Coronary artery (tissue), 2 donors: ENCODE results near the gene TRIM58.

Experiments
- DNase-seq: peaks from one replicate; pipeline ENCODE4 v3.0.0-alpha.2; 2017; ENCODE audit warnings: low spot score
- H3K27ac ChIP-seq, 2 donors: fragments of 200-600 bp; sonication (generic); one replicate each; pipeline ENCODE4 v1.5.1; 2016 to 2019
- H3K4me3 ChIP-seq: fragments of 200-600 bp; sonication (generic); 2 replicates; pipeline ENCODE4 v1.5.1; 2016; ENCODE audit warnings: mild to moderate bottlenecking, moderate library complexity
- CTCF ChIP-seq: fragments of 200-600 bp; sonication (generic); IDR thresholded peaks from one replicate; pipeline ENCODE4 v1.5.1; 2019; ENCODE audit warnings: antibody characterized with exemption

TRIM58 gene

GRCh38 chr1:247849616-247850015 is 7.4 kb upstream of the TRIM58 start:
- DNase-seq = no peak
- Histone ChIP-seq H3K4me3 (no peak overlapping the region), H3K27ac (no peak overlapping the region)
- no peak for TF ChIP-seq CTCF

GRCh38 chr1:247854899-247855545 is 2.0 kb upstream of the TRIM58 start:
- H3K4me3 ChIP-seq = no peak overlapping the region
- H3K27ac ChIP-seq = no peak overlapping the region
- TF ChIP-seq CTCF = no peak
- DNase-seq = no peak

GRCh38 chr1:247855911-247856310 is 1.1 kb upstream of the TRIM58 start:
- TF ChIP-seq CTCF = no peak
- Histone ChIP-seq H3K4me3 (no peak overlapping the region), H3K27ac (no peak overlapping the region)
- DNase-seq = no peak

- DNase-seq = no peak
- Histone ChIP-seq H3K4me3 (peak overlapping the region; percentile 81), H3K27ac (no peak overlapping the region)
- no peak for TF ChIP-seq CTCF
These were observed 1.1 kb downstream of the TRIM58 start for GRCh38 chr1:247857985-247858619.

GRCh38 chr1:247862756-247863155 is 5.8 kb downstream of the TRIM58 start:
- TF ChIP-seq CTCF = no peak
- no peak for DNase-seq
- H3K4me3 ChIP-seq = no peak overlapping the region
- H3K27ac ChIP-seq = no peak overlapping the region

GRCh38 chr1:247864644-247865043 is 7.7 kb downstream of the TRIM58 start:
- no peak overlapping the region for H3K27ac ChIP-seq
- DNase-seq = no peak
- TF ChIP-seq CTCF = no peak
- no peak overlapping the region for H3K4me3 ChIP-seq

- DNase-seq = no peak
- Histone ChIP-seq H3K4me3 (no peak overlapping the region), H3K27ac (no peak overlapping the region)
- no peak for TF ChIP-seq CTCF
These were observed 8.4 kb downstream of the TRIM58 start for GRCh38 chr1:247865416-247865815.
